ENCODE data around the gene DDB1. TPM values are rescaled to one million over a fixed set of nuclear protein-coding genes. Genes with fewer than 3 reads are reported as not detected.

The DDB1 gene
- total RNA-seq, 1 experiment from 2014 or later, result 218 TPM

- in situ Hi-C loops (cut with HindIII; ENCODE audit: low pct_unique_long_range_greater_than_20kb, low sequenced_read_pairs), result no loop called here
- DNase-seq (ENCODE audit: low read depth, low spot score), result no peak
Measured at GRCh38 chr11:61341706-61342105, 8.8 kb upstream of the DDB1 start.

- in situ Hi-C loops (cut with HindIII; ENCODE audit: low pct_unique_long_range_greater_than_20kb, low sequenced_read_pairs), result no loop called here
- no peak for DNase-seq (ENCODE audit: low read depth, low spot score)
Measured at GRCh38 chr11:61340979-61341378, 8.1 kb upstream of the DDB1 start.

GRCh38 chr11:61339490-61339878 lies 6.6 kb upstream of the DDB1 start:
- DNase-seq (ENCODE audit: low read depth, low spot score), result no peak
- in situ Hi-C loops (cut with HindIII; ENCODE audit: low pct_unique_long_range_greater_than_20kb, low sequenced_read_pairs), result no loop called here

- no peak for DNase-seq (ENCODE audit: low read depth, low spot score)
- in situ Hi-C loops (cut with HindIII; ENCODE audit: low pct_unique_long_range_greater_than_20kb, low sequenced_read_pairs), result no loop called here
Measured at GRCh38 chr11:61338783-61339489, 6.0 kb upstream of the DDB1 start.

GRCh38 chr11:61337706-61338470 lies 5.0 kb upstream of the DDB1 start:
- in situ Hi-C loops (cut with HindIII; ENCODE audit: low pct_unique_long_range_greater_than_20kb, low sequenced_read_pairs), result no loop called here
- DNase-seq (ENCODE audit: low read depth, low spot score), result no peak

- in situ Hi-C loops (cut with HindIII; ENCODE audit: low pct_unique_long_range_greater_than_20kb, low sequenced_read_pairs), result no loop called here
- DNase-seq (ENCODE audit: low read depth, low spot score), result peak; percentile 74
Measured at GRCh38 chr11:61336171-61336935, 3.4 kb upstream of the DDB1 start.

GRCh38 chr11:61335355-61335710 lies 2.4 kb upstream of the DDB1 start:
- in situ Hi-C loops (cut with HindIII; ENCODE audit: low pct_unique_long_range_greater_than_20kb, low sequenced_read_pairs), result no loop called here
- DNase-seq (ENCODE audit: low read depth, low spot score), result no peak

GRCh38 chr11:61334434-61335354 lies 1.8 kb upstream of the DDB1 start:
- in situ Hi-C loops (cut with HindIII; ENCODE audit: low pct_unique_long_range_greater_than_20kb, low sequenced_read_pairs), result no loop called here
- DNase-seq (ENCODE audit: low read depth, low spot score), result no peak

- DNase-seq (ENCODE audit: low read depth, low spot score), result no peak
- in situ Hi-C loops (cut with HindIII; ENCODE audit: low pct_unique_long_range_greater_than_20kb, low sequenced_read_pairs), result no loop called here
Measured at GRCh38 chr11:61333550-61334433, 887 bp upstream of the DDB1 start.

GRCh38 chr11:61332281-61332796 lies 566 bp downstream of the DDB1 start:
- in situ Hi-C loops (cut with HindIII; ENCODE audit: low pct_unique_long_range_greater_than_20kb, low sequenced_read_pairs), result no loop called here
- peak; percentile 14 for DNase-seq (ENCODE audit: low read depth, low spot score)

GRCh38 chr11:61331651-61332050 lies 1.3 kb downstream of the DDB1 start:
- no peak for DNase-seq (ENCODE audit: low read depth, low spot score)
- in situ Hi-C loops (cut with HindIII; ENCODE audit: low pct_unique_long_range_greater_than_20kb, low sequenced_read_pairs), result no loop called here

- in situ Hi-C loops (cut with HindIII; ENCODE audit: low pct_unique_long_range_greater_than_20kb, low sequenced_read_pairs), result no loop called here
- DNase-seq (ENCODE audit: low read depth, low spot score), result no peak
Measured at GRCh38 chr11:61329871-61330270, 3.0 kb downstream of the DDB1 start.

- no peak for DNase-seq (ENCODE audit: low read depth, low spot score)
- in situ Hi-C loops (cut with HindIII; ENCODE audit: low pct_unique_long_range_greater_than_20kb, low sequenced_read_pairs), result no loop called here
Measured at GRCh38 chr11:61328351-61328750, 4.6 kb downstream of the DDB1 start.

- in situ Hi-C loops (cut with HindIII; ENCODE audit: low pct_unique_long_range_greater_than_20kb, low sequenced_read_pairs), result no loop called here
Measured at GRCh38 chr11:61327669-61328071, 5.2 kb downstream of the DDB1 start.

GRCh38 chr11:61325649-61326414 lies 7.1 kb downstream of the DDB1 start:
- in situ Hi-C loops (cut with HindIII; ENCODE audit: low pct_unique_long_range_greater_than_20kb, low sequenced_read_pairs), result no loop called here
- no peak for DNase-seq (ENCODE audit: low read depth, low spot score)

More at GRCh38 chr11:61327669-61328071, 5.2 kb downstream of the DDB1 start:
- no peak for DNase-seq (ENCODE audit: low read depth, low spot score)

- no peak for DNase-seq (ENCODE audit: low read depth, low spot score)
- in situ Hi-C loops (cut with HindIII; ENCODE audit: low pct_unique_long_range_greater_than_20kb, low sequenced_read_pairs), result no loop called here
Measured at GRCh38 chr11:61315260-61315659, 17.6 kb downstream of the DDB1 start.
